GM23338 (cell line): ENCODE measurements around the gene AGRP. TPM values are rescaled to one million over a fixed set of nuclear protein-coding genes. Genes with fewer than 3 reads are reported as not detected.
"Not testable (repeated sequence)": the region's sequence is repeated elsewhere in the genome, so short reads cannot be mapped to it uniquely, and the experiment has no call there.

ENCODE experiments used
- ATAC-seq: fragments of 200-7000 bp; cut with Tn5 transposase; 3 replicates; pipeline ENCODE4 v1.9.1; 2020
- DNase-seq: peaks from one replicate; pipeline ENCODE4 v3.0.0-alpha.2; 2015; ENCODE audit warnings: low spot score
- H2AFZ ChIP-seq: fragments of 200-600 bp; sonication (generic); 2 replicates; pipeline ENCODE4 v1.8.0; 2016; ENCODE audit warnings: antibody characterized with exemption, mild to moderate bottlenecking, moderate library complexity
- H3F3A ChIP-seq: fragments of 200-600 bp; sonication (generic); replicated peaks from 2 replicates; pipeline ENCODE4 v1.8.0; 2017; ENCODE audit warnings: antibody characterized with exemption, mixed run types, low read depth
- H3K27ac ChIP-seq: fragments of 200-600 bp; sonication (generic); 2 replicates; pipeline ENCODE4 v1.6.1; 2016; ENCODE audit warnings: low read depth
- H3K27me3 ChIP-seq: fragments of 200-600 bp; sonication (generic); 2 replicates; pipeline ENCODE4 v1.8.0; 2016; ENCODE audit warnings: mild to moderate bottlenecking, mixed run types, moderate library complexity; ENCODE audit not compliant: insufficient read depth
- H3K36me3 ChIP-seq: fragments of 200-600 bp; sonication (generic); 2 replicates; pipeline ENCODE4 v1.8.0; 2016; ENCODE audit warnings: mild to moderate bottlenecking; ENCODE audit not compliant: insufficient read depth
- H3K4me1 ChIP-seq: fragments of 200-600 bp; sonication (generic); 2 replicates; pipeline ENCODE4 v1.8.0; 2016; ENCODE audit warnings: mild to moderate bottlenecking, moderate library complexity; ENCODE audit not compliant: insufficient read depth
- H3K4me2 ChIP-seq: fragments of 200-600 bp; sonication (generic); 2 replicates; pipeline ENCODE4 v1.7.1; 2017; ENCODE audit warnings: mixed run types
- H3K4me3 ChIP-seq: fragments of 200-600 bp; sonication (generic); 2 replicates; pipeline ENCODE4 v1.6.1; 2016; ENCODE audit warnings: mixed run types
- H3K79me2 ChIP-seq: fragments of 200-600 bp; sonication (generic); replicated peaks from 2 replicates; pipeline ENCODE4 v1.8.0; 2017; ENCODE audit warnings: mild to moderate bottlenecking; ENCODE audit not compliant: insufficient read depth
- H3K9me2 ChIP-seq: fragments of 200-600 bp; sonication (generic); 2 replicates; pipeline ENCODE4 v1.8.0; 2017; ENCODE audit not compliant: insufficient read depth
- H4K20me1 ChIP-seq: fragments of 200-600 bp; sonication (generic); replicated peaks from 2 replicates; pipeline ENCODE4 v1.8.0; 2017; ENCODE audit warnings: mild to moderate bottlenecking; ENCODE audit not compliant: insufficient read depth
- H3K27ac Mint-ChIP-seq: 2 replicates; pipeline ENCODE4 v1.8.0; 2020; ENCODE audit warnings: inconsistent platforms, mild to moderate bottlenecking, moderate library complexity, mixed read lengths
- H3K27me3 Mint-ChIP-seq: 3 replicates; pipeline ENCODE4 v1.8.0; 2022; ENCODE audit warnings: low read depth, mild to moderate bottlenecking, moderate library complexity, mixed read lengths, inconsistent platforms; ENCODE audit not compliant: insufficient read depth, poor library complexity
- H3K36me3 Mint-ChIP-seq: 3 replicates; pipeline ENCODE4 v1.8.0; 2021; ENCODE audit warnings: low read depth, mild to moderate bottlenecking, inconsistent platforms, moderate library complexity, mixed read lengths
- H3K4me1 Mint-ChIP-seq: 3 replicates; pipeline ENCODE4 v1.8.0; 2020; ENCODE audit warnings: mild to moderate bottlenecking, inconsistent platforms, mixed read lengths
- H3K4me3 Mint-ChIP-seq: 3 replicates; pipeline ENCODE4 v1.8.0; 2021; ENCODE audit warnings: moderate library complexity, mild to moderate bottlenecking, inconsistent platforms, mixed read lengths
- H3K9me3 Mint-ChIP-seq: 3 replicates; pipeline ENCODE4 v1.8.0; 2020; ENCODE audit warnings: moderate library complexity, mild to moderate bottlenecking, inconsistent platforms, mixed read lengths
- CTCF ChIP-seq, 2 experiments: fragments of 200-600 bp in 1 of 2; sonication (generic) in 1 of 2; conservative IDR thresholded peaks; 2 replicates each; pipeline versions ENCODE4 v1.5.1 to v1.6.1; 2016 to 2017; ENCODE audit warnings: antibody characterized with exemption in 2 of 2, low read depth in 2 of 2, mild to moderate bottlenecking in 2 of 2, moderate library complexity in 1 of 2
- ETS1 ChIP-seq: IDR thresholded peaks from 2 replicates; pipeline ENCODE4 v1.6.1; 2016; ENCODE audit warnings: antibody characterized with exemption
- EZH2phosphoT487 ChIP-seq: fragments of 200-600 bp; sonication (generic); IDR thresholded peaks from one replicate; pipeline ENCODE4 v1.8.1; 2018; ENCODE audit warnings: antibody characterized with exemption; ENCODE audit not compliant: unreplicated experiment
- REST ChIP-seq: IDR thresholded peaks from one replicate; pipeline ENCODE4 v1.6.1; 2018; ENCODE audit warnings: antibody characterized with exemption; ENCODE audit not compliant: unreplicated experiment
- STAT1 ChIP-seq: IDR thresholded peaks from one replicate; pipeline ENCODE4 v1.6.1; 2016; ENCODE audit warnings: antibody characterized with exemption; ENCODE audit not compliant: unreplicated experiment
- ZNF114 ChIP-seq: fragments of 250-450 bp; sonication (Bioruptor Pico); IDR thresholded peaks from 2 replicates; pipeline ENCODE4 v1.5.0; 2020; ENCODE audit warnings: mild to moderate bottlenecking, moderate library complexity
- ZNF331 ChIP-seq: fragments of 250-450 bp; sonication (Bioruptor Pico); IDR thresholded peaks from 2 replicates; pipeline ENCODE4 v1.5.0; 2020; ENCODE audit warnings: low read depth, mild to moderate bottlenecking, moderate library complexity
- polyA plus RNA-seq: library from polyadenylated mRNA; unstranded; fragments of >200 nt; fragmentation: Nextera tagmentation; extraction: Ambion mirVana; gene quantifications from 2 replicates; pipeline ENCODE4 v1.2.1, GENCODE V29; 2016
- total RNA-seq: library from RNA; depleted of rRNA; stranded (reverse); fragments of >200 nt; shearing (Covaris generic); gene quantifications from 2 replicates; pipeline ENCODE4 v1.2.3, GENCODE V29; 2014

AGRP gene
- total and polyA plus RNA-seq, 2 experiments from 2014 or later: not detected

- Histone ChIP-seq H3K27me3 (peaks cover 76% of the 10 kb centered on the region), H3K4me2 (0 out of 2 replicates have a peak overlapping the region, but pooled peaks have one; percentile 60), H3K27ac (no peak overlapping the region), H3K4me1 (no peaks in the 10 kb centered on the region), H3K4me3 (no peak overlapping the region), H3K9me2 (no peaks in the 10 kb centered on the region), H3K79me2 (no peaks in the 10 kb centered on the region), H4K20me1 (no peaks in the 10 kb centered on the region; the same call in 1 of the 2 replicates), H3F3A (no peaks in the 10 kb centered on the region), H3K36me3 (no peaks in the 10 kb centered on the region), H2AFZ (no peak overlapping the region)
- peak overlapping the region; percentile 63; the same call in 2 of the 3 replicates for H3K4me3 Mint-ChIP-seq
- ATAC-seq (peak; percentile 52), DNase-seq (no peak)
- H3K27me3 Mint-ChIP-seq: peaks cover 94% of the 10 kb centered on the region
- H3K9me3 Mint-ChIP-seq: peaks cover 15% of the 10 kb centered on the region; the same call in 2 of the 3 replicates
- no peak for TF ChIP-seq EZH2phosphoT487
- no peak overlapping the region for H3K27ac Mint-ChIP-seq
- H3K4me1 Mint-ChIP-seq: peaks cover 10% of the 10 kb centered on the region; the same call in 2 of the 3 replicates
- H3K36me3 Mint-ChIP-seq: peaks cover 5% of the 10 kb centered on the region; the same call in 2 of the 3 replicates
Measured at GRCh38 chr16:67489401-67490083, 6.2 kb upstream of the AGRP start.

- not testable (repeated sequence) for H3K4me1 ChIP-seq, H3K36me3 Mint-ChIP-seq, H4K20me1 ChIP-seq, H3K79me2 ChIP-seq, H3K27ac Mint-ChIP-seq, H3K27ac ChIP-seq, H3K4me2 ChIP-seq, H3F3A ChIP-seq, H2AFZ ChIP-seq, H3K4me3 ChIP-seq, H3K36me3 ChIP-seq, H3K4me3 Mint-ChIP-seq, ATAC-seq, H3K9me2 ChIP-seq, DNase-seq
- peaks cover 66% of the 10 kb centered on the region for H3K27me3 ChIP-seq
- Mint-ChIP-seq H3K27me3 (peaks cover 83% of the 10 kb centered on the region), H3K9me3 (peaks cover 15% of the 10 kb centered on the region; the same call in 2 of the 3 replicates), H3K4me1 (peaks cover 10% of the 10 kb centered on the region; the same call in 2 of the 3 replicates)
Measured at GRCh38 chr16:67487561-67487960, 4.2 kb upstream of the AGRP start.

GRCh38 chr16:67486805-67487204, 3.5 kb upstream of the AGRP start:
- Mint-ChIP-seq H3K36me3 (peaks cover 5% of the 10 kb centered on the region; the same call in 2 of the 3 replicates), H3K4me3 (no peak overlapping the region), H3K27ac (no peak overlapping the region), H3K9me3 (peaks cover 15% of the 10 kb centered on the region; the same call in 2 of the 3 replicates), H3K4me1 (peaks cover 13% of the 10 kb centered on the region; the same call in 2 of the 3 replicates), H3K27me3 (peaks cover 77% of the 10 kb centered on the region)
- 0 out of 2 replicates have a peak, but pooled peaks cover 4% of the 10 kb centered on the region for H3F3A ChIP-seq
- no peaks in the 10 kb centered on the region for H3K79me2 ChIP-seq
- H3K9me2 ChIP-seq: no peaks in the 10 kb centered on the region
- no peak overlapping the region for H3K27ac ChIP-seq
- no peak overlapping the region for H3K4me3 ChIP-seq
- no peaks in the 10 kb centered on the region for H3K36me3 ChIP-seq
- peaks cover 2% of the 10 kb centered on the region; the same call in 1 of the 2 replicates for H3K4me1 ChIP-seq
- H3K4me2 ChIP-seq: no peak overlapping the region
- H4K20me1 ChIP-seq: no peaks in the 10 kb centered on the region; the same call in 1 of the 2 replicates
- ATAC-seq (no peak), DNase-seq (no peak)
- H3K27me3 ChIP-seq: peaks cover 61% of the 10 kb centered on the region
- no peak overlapping the region for H2AFZ ChIP-seq
- TF ChIP-seq CTCF (conservative IDR thresholded peaks at IDR 0.05; ENCODE audit: low read depth in 2 of 2): no peak
- no peak for TF ChIP-seq ZNF331 (CRISPR knock-in tag)
- TF ChIP-seq REST: no peak
- no peak for TF ChIP-seq STAT1
- no peak for TF ChIP-seq ETS1
- TF ChIP-seq ZNF114 (CRISPR knock-in tag): no peak
